ENCODE data around the gene KIF2C. TPM values are rescaled to one million over a fixed set of nuclear protein-coding genes. Genes with fewer than 3 reads are reported as not detected.
"Not testable (repeated sequence)": the region's sequence is repeated elsewhere in the genome, so short reads cannot be mapped to it uniquely, and the experiment has no call there.

The KIF2C gene
- total RNA-seq, 1 donor from 2014 or later: 2.9 TPM

DNA sequence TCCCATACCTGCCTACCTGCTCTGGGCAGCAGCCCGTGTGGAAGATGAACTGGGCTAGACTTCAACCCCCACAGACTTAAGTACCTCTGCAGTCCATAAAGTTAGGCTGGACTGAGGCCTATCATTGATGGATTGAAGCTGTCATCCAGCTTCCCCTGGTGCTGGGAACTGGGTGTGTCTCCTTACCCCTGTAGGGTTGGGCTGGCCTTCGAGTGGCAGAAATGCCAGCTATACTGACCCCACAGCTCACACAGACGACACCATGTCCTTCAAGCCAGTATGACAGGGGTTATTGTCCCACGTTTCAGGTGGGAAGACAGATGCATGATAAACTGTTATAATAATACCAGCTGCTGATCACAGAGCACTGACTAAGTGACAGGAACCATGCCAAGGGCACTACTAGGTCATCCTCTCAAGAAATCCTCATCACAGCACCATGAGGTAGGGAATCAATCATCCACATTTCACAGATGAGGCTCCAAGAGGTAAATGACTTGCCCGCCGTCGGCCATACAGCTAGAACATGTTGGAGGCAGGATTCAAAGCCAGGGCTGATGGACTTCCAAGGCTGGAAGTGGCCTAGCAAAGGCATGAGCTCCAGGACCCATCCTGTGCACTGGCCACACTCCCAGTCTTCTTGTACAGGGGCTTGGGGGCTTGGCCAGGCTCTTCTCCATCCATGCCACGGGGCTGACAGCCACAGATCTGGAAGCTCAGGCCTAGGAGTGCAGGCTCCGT is 48.7 kb downstream of the KIF2C start, which contains the start of gene BEST4:
TSS of gene BEST4 (minus strand) at position 51 of the 741 bp plus-strand sequence. CDS start 465 bp downstream, outside the sequence.
- DNase-seq (ENCODE audit: low spot score in 2 of 2) (no peak), FAIRE-seq (no peak)

DNA sequence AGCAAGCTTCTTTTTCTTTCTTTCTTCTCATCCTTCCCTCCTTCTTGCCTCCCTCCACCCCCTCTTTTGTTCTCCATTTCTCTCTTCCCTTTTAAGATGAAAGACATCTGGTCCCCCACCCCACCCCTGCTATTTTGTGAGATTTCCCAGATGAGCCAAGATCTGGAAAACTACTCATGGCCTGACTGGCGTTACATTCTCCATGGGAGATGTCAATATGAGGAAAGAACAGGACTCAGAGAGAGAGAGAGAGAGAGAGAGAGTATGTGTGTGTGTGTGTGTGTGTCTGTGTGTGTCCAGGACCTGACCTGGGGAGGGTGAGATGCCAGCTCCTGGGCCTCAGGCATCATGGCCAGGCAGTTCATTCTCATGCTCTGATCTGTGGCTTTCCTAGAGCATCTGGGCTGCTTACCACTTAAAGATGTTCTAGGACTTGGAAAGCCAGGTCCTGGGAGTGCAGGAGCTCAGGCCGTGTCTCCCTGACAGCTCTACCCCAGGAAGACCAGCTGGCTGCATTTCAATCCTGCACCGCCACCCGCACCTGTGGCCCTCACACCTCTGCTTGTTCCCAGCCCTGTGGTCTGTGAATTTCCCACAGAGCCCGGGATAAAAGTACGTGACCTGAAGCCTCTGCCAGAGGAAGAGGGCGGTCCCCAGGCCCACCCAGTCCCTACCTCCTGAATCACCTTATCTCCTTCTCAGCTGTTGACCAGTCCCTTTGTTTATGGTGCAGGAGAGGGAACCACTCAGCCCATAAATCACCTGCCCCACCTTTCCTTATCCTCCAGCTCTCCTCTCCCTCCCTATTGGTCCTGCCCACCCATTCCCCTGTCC is 51.5 kb downstream of the KIF2C start:
- DNase-seq (ENCODE audit: low spot score in 2 of 2) (no peak), FAIRE-seq (no peak)

DNA sequence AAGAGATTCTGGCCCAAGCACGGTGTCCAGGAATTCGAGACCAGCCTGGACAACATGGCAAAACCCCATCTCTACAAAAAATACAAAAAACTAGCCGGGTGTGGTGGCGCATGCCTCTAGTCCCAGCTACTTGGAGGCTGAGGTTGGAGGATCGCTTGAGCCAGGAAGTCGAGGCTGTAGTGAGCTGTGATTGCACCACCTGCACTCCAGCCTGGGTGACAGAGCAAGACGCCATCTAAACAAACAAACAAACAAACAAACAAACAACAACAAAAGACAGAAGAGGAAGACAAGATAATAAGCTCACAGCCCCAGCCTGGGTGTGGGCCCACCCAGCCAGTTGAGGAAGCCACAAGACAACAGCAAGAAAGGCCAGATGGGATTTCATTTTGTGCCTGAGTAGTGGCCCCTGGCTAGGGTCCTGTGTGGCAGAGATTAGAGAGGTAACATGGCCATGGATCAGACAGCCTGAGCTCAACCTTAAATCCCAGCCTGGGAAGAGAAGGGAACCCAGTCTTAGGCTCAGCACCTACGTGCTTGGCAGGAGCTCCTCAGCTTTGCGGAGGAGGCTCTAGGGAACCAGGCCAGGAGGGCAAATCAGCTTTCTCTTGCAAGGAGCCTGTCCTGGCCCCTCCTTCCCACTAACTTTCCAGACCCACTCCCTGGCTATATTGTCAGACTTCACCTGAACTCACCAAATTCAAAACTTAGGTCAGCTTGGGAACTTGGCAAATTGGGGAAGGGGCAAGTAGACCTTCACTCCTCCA is 53.3 kb downstream of the KIF2C start:
- no peak for FAIRE-seq
- DNase-seq (ENCODE audit: low spot score in 2 of 2): no peak

DNA sequence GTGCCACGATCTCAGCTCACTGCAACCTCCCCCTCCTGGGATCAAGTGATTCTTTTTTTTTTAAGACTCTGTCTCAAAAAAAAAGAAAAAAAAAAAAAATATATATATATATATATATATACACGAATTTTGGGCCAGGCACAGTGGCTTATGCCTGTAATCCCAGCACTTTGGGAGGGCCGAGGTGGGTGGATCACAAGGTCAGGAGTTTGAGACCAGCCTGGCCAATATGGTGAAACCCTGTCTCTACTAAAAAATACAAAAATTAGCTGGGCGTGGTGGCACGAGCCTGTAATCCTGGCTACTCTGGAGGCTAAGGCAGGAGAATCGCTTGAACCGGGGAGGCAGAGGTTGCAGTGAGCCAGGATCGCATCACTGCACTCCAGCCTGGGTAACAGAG is 58.2 kb downstream of the KIF2C start:
- not testable (repeated sequence) for DNase-seq (ENCODE audit: low spot score in 2 of 2); FAIRE-seq

DNA sequence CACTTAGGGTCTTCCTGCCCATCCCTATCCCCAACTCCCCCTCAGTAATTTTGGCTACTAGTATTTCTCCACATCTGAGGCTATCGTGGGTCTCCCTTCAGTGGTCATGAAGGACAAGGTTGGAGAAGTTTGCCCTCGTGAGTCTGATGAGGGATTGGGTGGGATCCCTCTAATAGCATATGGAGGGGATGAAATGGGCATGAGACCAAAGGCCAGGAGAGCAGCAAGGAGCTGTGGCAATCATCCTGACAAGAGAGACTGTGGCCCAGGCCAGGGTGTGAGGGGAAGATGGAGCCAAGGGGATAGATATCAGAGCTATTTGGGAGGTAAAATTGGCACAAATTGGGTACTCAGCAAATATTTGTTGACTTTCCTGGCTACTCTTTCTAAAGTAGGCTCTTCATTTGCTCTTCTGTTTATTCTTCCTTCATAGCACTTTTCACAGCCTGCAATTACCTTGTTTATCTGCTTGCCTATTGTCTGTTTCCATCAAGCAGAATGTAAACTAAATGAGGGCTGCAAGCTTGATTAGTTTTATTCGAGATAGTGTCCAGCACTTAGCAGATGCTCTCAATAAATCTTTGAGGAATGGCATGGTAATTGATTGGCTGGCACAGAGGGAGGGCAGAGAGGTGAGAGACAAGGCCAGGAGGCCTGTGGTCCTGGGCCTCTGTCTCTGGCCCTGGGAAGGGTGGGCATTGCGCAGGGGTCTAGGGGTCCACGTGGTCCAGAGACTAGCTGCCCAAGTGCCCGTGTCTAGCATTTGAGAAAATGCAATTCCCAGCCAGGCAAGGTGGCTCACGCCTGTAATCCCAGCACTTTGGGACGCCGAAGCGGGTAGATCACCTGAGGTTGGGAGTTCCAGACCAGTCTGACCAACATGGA is 59.1 kb downstream of the KIF2C start:
- DNase-seq (ENCODE audit: low spot score in 2 of 2): no peak
- FAIRE-seq: no peak

DNA sequence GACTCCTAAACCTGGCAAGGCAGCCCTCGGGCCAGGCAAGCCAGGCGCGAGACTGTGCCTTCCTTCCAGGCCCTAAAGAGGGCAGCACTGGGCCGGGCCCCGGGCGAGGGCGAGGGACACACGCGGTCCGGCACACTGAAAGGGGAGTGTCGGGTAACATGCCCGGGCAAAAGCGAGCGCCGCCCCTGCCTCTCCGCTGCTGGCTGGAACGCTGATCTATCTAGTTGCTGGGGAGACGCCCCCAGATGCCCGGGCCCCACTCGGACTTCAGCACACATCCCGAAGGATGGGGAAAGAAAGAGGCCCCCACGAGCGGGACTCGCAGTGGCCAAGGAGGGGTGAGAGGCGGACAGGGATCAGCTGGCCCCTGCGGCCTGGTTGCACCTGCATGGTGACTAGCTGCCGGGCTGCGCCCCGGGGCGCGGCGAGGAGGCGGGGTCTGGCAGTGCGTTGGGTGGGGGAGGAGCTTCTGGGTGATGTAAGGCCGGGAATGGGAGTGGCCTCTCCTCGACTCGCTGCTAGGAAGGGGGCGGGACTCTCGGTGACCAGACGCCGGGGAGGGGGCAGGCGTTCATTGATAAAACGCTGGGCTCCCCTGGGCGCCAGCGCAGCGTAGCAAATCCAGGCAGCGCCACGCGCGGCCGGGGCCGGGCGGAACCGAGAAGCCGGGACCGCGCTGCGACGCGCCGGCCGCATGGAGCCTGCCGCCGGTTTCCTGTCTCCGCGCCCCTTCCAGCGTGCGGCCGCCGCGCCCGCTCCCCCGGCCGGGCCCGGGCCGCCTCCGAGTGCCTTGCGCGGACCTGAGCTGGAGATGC is 60.3 kb downstream of the KIF2C start, which contains the start of gene PLK3:
TSS of gene PLK3 (plus strand) at position 608 of the 815 bp plus-strand sequence. CDS start at position 695, 87 bp downstream.
- FAIRE-seq: no peak

DNA sequence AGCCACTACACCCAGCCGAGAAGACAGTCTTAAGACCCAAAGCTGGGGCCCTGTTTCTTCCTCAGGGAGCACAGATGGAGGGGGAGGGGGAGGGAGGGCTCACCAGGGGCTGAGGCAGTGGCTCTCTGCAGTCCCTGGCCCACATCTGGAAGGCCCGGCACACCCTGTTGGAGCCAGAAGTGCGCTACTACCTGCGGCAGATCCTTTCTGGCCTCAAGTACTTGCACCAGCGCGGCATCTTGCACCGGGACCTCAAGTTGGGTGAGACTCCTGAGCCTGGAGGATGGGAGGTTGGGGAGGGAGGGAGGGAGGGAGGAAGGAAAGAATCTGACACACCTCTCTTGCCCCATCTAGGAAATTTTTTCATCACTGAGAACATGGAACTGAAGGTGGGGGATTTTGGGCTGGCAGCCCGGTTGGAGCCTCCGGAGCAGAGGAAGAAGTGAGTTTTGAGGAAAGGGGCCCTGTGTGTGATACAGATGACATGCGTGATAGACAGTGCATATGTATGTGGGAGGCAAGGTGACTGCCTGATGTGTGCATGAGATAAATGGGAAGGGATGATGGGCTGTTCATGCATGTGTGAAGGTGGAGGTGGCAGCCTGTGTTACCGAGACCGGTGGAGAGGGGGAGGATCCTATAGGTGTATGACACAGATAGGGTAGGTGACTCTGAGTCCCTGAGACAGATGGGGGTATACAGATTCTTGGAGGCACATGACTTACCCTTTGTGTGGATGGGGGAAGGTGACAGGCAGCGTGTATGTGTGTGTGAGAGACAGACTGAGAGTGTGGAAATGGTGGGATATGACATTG is 62.1 kb downstream of the KIF2C start:
- FAIRE-seq: no peak

More for the DNA sequence above, 60.3 kb downstream of the KIF2C start, which contains the start of gene PLK3:
- peak; percentile 99 to 100 for DNase-seq (ENCODE audit: low spot score in 2 of 2)

DNA sequence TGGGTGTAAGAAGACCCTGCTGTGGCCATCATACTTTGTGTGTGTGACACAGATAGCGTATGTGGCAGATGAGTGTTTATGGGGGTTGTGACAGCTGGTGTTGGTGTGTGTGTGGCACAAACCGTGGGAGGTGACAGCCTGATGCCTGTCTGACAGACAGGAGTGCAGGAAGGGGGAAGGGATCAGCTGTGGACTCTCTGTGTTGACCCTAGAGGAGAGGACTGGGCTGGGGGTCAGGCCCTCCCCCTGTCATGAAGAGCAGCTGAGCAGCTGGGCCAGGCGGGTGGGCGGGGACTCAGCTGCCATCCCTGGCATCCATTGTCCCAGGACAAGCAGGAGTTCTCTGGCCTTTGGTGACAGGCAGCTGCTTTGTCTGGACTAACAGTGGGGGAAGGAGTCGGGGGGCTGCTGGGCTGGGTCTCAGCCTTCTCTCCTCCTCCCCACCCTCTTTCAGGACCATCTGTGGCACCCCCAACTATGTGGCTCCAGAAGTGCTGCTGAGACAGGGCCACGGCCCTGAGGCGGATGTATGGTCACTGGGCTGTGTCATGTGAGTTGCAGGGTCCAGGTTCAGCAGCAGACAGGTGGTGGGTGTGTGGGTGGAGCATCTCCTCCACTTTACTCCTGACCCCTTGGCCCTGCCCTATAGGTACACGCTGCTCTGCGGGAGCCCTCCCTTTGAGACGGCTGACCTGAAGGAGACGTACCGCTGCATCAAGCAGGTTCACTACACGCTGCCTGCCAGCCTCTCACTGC is 62.8 kb downstream of the KIF2C start:
- FAIRE-seq (no peak), DNase-seq (ENCODE audit: low spot score in 2 of 2) (peak in 1 of 2 donors; percentile 54)

More for the DNA sequence above, 62.1 kb downstream of the KIF2C start:
- no peak for DNase-seq (ENCODE audit: low spot score in 2 of 2)

DNA sequence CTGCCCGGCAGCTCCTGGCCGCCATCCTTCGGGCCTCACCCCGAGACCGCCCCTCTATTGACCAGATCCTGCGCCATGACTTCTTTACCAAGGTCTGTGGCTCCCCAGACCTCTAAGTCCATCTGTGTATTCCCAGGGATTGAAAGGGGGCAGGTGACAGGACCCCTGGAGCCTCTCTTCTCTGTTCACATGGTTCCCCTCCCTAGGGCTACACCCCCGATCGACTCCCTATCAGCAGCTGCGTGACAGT is 63.4 kb downstream of the KIF2C start:
- FAIRE-seq (no peak), DNase-seq (ENCODE audit: low spot score in 2 of 2) (no peak)

DNA sequence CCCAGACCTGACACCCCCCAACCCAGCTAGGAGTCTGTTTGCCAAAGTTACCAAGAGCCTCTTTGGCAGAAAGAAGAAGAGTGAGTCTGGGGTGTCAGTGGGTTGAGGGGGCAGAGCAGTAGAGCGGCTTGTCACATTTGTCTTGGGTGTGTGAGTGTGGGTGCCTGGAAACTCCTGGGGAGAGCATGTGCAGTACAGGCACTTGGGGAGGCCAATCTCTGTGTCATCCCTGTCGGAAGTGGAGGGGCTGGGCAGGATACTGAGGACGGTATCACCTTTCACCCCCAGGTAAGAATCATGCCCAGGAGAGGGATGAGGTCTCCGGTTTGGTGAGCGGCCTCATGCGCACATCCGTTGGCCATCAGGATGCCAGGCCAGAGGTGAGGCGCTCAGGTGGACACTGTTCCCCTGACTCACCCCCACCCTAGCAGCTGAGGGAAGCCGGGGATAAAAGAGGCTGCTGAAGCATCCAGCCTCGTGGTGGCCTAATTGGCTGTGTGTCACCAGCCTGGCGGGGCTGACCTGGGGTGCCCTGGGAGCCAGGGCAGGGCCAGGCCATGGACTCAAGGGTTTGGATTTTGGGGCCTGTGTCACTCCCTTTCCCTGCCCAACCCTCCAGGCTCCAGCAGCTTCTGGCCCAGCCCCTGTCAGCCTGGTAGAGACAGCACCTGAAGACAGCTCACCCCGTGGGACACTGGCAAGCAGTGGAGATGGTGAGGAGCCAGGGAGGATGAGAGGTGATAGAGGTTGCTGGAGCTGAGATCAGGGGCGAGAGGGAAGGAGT is 63.9 kb downstream of the KIF2C start:
- FAIRE-seq: no peak
- no peak for DNase-seq (ENCODE audit: low spot score in 2 of 2)

DNA sequence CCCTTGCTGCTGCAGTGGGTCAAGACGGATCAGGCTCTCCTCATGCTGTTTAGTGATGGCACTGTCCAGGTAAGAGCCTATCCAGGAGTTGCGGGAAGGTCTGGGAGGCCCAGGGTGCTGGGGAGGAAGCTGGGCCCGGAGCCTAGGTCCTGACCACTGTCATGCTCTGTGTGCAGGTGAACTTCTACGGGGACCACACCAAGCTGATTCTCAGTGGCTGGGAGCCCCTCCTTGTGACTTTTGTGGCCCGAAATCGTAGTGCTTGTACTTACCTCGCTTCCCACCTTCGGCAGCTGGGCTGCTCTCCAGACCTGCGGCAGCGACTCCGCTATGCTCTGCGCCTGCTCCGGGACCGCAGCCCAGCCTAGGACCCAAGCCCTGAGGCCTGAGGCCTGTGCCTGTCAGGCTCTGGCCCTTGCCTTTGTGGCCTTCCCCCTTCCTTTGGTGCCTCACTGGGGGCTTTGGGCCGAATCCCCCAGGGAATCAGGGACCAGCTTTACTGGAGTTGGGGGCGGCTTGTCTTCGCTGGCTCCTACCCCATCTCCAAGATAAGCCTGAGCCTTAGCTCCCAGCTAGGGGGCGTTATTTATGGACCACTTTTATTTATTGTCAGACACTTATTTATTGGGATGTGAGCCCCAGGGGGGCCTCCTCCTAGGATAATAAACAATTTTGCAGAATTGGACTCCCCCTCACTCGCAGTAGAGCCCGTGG is 65.8 kb downstream of the KIF2C start:
- DNase-seq (ENCODE audit: low spot score in 2 of 2): no peak
- no peak for FAIRE-seq

DNA sequence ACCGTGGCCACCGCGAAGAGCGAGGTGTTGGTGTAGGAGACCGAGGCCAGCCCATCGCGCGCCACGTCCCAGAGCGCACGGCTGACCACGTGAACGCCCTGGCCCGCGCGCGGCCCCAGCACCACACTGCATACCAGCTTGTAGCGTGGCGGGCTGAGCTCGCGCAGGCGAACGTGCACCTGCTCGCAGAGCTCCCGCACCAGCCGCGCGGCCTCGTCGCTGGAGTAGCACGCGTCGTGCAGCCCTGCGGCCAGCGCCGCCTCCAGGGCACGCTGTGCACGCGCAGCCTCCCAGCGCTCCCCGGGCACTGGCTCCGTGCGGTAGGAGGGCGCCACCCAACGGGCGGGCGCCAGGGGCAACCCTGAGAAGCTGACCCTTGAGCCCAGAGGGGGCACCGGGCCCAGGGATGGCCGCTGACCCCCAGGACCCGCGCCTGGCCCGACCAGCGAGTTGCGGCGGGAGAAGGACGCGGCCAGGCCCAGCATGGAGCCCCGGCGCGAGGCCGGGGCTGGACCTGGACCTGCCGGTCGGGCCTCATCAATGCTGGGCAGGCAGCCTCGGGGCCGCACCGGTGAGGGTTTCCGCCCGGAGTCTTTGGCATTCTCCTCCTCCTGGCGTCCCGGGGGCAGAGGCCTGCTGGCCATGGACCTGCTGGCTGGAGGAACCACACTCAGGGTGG is 66.5 kb downstream of the KIF2C start:
- FAIRE-seq (no peak), DNase-seq (ENCODE audit: low spot score in 2 of 2) (no peak)

DNA sequence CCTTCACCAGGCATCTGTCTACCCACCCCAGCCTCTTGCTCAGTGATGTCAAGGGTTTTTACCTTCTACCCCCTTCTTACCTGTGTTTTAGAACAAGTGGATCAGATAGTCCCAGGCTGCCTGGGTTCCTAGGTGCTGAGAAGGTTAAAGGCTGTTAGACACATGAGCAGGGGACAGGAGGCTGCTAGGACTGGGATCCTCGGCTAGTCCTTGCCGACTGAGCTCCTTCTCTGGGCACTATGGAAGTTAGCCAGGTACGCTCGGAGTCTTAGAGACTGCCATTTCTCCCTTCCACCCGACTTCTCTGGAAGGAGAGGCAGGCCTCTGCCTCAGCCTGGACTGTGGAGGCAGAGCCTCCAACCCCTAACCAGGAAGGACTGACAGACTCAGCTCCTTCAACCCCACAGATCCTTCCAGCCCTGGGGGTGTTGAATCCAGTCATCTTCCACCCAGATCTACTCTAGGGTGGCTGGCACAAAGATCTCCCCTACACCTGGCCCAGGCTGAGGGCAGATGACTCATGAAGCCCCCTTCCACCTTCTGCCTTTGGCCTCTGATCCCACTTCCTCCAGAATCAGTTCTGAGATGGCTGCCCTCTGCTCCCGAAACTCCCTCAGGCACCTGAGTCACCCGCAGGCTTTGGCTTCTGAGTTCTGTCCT is 67.2 kb downstream of the KIF2C start, which contains the start of gene DYNLT4:
TSS of gene DYNLT4 (minus strand) at position 648 of the 660 bp plus-strand sequence. CDS start 683 bp downstream, outside the sequence.
- DNase-seq (ENCODE audit: low spot score in 2 of 2) (no peak), FAIRE-seq (no peak)

DNA sequence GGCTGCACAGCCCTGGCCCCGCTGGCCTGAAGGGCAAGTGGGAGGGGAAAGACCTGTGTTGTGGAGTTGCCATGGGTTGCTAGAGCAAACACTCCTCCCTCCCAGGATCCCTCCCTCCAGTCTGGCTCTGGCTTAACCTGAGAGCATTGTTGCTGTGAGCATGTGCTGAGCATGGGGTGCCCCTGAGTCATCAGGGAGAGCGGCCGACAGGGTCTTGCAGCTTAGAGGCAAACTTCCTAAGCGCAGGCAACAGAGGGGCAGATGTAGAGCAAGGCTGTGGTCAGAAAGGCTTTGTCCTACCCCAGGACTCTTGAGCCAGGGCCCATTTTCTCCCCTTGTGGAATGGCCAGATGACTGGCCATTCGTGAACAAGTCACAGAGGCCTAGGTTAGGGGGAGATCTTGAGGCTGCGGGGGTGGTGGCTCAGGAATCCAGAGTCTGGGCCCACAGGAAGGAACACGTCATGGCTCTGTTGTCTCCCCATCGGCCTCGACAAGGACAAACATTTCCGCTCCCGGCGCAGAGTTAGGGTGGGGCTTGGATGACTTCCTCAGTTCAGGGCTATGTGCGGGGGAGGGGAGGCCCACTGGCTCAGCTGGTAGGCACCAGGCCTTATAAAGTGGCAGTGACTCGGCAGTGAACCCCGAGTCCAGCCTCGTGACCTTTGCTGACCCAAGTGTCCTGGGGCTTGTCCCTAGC is 67.9 kb downstream of the KIF2C start:
- no peak for FAIRE-seq
- DNase-seq (ENCODE audit: low spot score in 2 of 2): peak; percentile 74 to 75

Data from frontal cortex (tissue), 4 donors.